ENCODE results near the gene TTC23.

The TTC23 gene

DNA sequence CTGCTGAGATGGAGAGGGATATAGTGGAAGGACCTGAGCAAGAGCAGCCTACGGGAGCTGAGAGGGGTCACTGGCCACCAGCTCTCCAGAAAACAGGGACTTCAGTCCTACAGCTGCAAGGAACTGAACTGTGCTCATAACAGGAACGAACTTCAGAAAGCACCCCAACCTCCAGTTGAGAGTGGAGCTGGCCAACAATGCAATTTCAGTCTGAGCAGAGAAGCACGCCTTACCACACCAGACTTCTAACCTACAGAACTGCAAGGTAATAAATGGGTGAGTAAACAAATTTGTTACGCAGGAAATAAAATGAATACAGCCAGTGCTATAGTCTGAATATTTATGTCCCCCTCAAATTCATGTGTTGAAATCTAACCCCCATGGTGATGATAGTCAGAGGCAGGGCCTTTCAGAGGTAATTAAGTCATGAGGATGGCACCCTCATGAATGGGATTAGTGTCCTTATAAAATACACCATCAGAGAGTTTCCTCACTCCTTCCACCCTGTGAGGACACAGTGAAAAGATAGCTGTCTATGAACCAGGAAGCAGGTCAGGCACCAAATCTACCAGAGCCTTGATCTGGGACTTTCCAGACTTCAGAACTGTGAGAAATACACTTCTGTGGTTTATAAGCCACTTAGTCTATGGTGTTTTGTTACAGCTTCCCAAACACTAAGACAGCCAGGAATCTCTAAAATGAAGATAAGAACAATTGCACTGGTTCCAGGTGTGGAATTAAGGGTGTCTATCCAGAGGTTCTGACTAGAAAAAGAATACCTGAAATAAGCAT, 85.9 kb downstream of the TTC23 start:
- DNase-seq = no peak

- DNase-seq = no peak
These were observed 90.6 kb downstream of the TTC23 start for GRCh38 chr15:99158626-99159412.

- no peak for DNase-seq
These were observed 91.9 kb downstream of the TTC23 start for GRCh38 chr15:99157456-99157855.

DNA sequence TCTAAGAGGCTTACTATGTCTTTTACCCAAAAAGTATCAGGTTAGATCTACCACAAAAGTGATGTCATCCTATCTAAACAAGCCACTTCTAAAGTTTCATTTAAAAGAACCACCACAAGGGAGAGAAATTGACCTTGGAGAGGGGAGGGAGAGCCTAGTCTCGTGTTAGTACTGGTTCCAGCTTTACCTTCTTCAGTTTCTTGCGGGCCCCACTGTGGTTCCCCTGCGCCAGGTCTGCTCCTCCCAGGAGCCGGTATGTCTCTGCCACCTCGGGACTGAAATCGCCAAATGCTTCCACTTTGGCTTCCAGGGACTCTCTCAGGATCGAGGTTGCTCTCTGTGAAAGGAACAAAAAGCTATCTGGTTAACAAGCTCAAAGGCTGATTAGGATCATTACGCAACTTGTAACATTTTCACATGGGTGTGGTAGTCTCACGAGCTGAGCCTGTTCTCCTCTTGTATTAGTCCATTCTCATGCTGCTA, 93.4 kb downstream of the TTC23 start:
- peak; percentile 59 for DNase-seq

DNA sequence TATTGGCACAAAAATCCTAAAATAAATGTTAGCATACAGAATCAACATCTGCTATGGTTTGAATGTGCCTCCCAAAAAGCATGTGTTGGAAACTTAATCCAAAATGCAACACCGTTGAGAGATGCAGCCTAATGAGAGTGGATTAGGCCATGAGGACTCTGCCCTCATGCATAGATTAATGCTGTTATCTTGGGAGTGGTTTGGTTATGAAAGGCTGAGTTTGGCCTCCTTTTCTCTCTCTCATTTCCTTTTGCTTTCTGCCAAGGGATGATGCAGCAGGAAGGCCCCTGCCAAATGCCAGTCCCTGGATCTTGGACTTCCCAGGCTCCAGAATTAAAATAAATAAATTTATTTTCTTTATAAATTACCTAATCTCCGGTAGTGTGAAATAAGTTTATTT, 95.1 kb downstream of the TTC23 start:
- no peak for DNase-seq

- no peak for DNase-seq
These were observed 96.3 kb downstream of the TTC23 start for GRCh38 chr15:99153026-99153535.

DNA sequence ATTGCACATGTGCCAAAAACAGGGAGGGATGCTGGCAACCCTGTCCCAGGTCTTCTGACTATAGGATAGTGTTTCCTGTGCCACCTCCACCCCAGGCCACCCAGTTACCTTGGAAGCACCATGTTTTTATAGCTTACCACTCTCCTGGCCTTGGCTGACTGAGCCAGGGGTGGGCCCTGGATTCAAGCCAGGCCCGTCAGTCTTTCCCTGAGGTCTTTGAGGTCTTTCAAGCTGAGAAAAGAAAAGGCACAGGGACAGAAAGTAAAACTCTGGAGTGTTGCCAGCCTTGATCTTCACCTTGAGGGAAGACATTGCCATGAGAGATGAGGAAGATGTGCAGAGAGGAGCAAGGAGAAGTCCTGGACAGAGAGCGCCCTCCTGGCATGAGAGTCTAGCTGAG, 98.2 kb downstream of the TTC23 start:
- DNase-seq = no peak

DNA sequence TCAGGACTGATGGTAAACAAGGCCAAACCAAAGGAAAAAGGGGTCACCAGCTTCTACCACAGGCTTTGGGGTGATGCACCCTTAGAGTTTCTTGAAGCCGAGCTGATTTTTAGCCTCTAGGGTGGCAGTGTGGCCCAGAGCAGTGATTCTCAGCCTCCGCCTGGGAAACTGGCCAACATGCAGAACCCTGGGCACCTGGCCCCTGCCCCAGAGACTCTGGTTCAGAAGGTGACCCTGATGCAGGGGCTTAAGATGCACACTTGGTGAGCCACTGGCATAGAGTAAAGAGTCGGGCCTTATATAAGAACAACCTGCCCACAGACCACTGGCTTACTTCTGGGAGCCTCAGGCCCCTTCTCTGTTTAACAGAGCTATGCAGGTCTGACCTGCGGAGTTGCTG, 100.0 kb downstream of the TTC23 start:
- no peak for DNase-seq

DNA sequence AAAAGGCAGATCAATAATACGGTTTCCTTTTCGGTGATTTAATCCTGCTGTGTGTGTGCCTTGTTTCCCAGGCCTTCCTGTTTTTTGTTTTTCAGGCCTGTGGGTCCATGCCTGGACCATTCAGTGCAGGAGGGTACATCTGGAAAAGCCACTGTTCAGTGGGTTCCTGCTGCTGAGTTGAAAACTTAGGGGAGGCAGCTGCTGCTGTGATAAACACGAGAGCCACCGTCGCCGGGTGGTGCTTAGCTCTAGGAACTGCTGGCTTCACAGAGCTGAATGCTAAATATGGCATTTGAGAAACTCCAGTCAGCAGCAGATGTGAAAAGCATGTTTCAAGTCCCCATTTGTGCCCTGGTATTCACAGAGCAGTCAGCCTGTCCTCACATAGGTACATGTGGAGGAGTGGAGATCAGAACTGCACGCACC, 100.5 kb downstream of the TTC23 start:
- DNase-seq = no peak

DNA sequence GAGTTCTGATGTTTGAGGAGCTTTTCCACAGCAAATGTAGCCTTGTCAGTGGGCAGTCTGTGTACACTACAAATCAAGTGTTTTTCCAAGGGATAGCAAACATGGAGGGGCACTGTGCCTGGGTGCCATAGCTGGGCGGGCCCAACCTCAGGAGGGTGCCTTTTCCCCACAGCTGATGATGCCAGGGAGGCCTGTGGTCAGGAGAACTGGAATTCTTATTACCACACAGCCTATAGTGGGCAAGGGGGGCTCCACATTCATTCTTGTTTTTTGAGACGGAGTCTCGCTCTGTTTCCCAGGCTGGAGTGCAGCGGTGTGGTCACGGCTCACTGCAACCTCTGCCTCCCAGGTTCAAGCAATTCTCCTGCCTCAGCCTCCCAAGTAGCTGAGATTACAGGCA, 102.7 kb downstream of the TTC23 start:
- DNase-seq = no peak

GRCh38 chr15:99145778-99146177, 103.6 kb downstream of the TTC23 start:
- DNase-seq = no peak

DNA sequence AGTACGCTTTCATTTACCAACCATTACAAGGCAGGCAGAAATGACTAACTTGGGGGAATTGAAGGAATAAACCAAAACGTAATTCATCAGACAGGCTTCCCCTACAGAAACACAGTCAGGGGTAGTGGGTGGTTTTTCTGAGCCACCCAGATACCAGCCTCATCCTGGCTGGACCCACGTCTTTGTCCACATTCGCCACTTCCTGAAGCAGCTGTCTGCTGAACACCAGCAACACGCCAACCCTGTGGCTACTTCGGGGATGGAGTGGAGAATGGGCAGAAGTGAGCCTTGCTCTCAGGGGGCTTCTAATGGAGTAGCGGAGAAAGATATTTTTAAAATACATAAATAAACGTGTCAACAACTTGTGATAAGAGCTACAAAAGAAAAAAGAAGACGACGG, 104.4 kb downstream of the TTC23 start:
- no peak for DNase-seq

- peak; percentile 24 for DNase-seq
These were observed 105.4 kb downstream of the TTC23 start for GRCh38 chr15:99143655-99144610.

- DNase-seq = no peak
These were observed 106.1 kb downstream of the TTC23 start for GRCh38 chr15:99143242-99143641.

- DNase-seq = no peak
These were observed 106.8 kb downstream of the TTC23 start for GRCh38 chr15:99142562-99142961.

DNA sequence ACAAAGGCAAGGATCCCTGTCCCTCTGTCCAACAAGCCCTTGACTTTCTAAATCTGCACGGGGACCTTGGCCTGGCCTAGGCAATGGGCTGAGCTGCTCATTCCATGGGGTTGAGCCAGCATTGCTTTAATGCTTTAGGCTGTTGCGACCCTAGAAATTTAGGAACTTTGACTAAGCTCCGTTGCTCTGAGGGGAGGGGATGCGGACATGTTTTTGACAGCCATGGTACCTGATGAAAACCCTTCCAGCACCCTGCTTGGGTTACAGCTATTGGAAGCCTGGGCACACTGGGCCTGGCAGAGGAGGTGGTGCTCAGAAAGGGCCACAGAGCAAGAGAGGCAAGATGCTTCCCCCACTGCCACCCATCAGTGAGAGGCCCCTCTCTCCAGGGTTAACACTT, 107.4 kb downstream of the TTC23 start:
- DNase-seq = no peak

DNA sequence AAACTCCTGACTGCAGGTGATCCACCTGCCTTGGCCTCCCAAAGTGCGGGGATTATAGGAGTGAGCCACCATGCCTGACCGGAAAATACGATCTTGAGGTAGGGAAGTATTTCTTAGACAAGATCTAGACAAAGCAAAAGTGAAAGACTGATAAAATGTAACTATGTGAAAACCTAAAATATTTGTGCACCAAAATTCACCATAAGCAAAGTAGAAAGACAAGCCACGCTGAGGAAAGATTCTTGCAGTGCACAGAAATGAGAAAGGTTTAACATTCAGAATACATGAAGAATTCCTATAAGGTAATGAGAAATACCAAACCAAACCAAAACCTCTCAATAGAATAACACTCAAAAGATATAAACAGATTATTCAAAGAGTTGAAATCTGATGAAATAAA, 108.8 kb downstream of the TTC23 start:
- no peak for DNase-seq

DNA sequence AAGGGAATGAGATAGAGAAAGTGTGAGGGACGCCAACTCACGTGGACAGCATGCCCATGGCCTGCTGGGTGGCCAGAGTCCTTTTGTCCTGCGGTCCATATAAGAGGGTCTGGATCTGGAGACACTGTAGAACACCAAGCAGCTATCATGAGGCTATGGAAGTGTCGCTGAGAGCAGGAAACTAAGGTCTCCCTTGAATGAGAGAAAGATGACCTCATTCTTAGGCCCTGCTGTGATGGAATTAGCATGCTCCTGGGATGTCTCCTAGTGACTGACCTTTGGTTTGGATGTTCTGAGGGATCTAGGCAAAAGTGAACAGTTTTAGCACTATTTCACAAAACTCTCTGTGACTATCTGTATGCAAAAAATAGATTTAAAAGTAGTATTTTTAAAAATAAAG, 110.1 kb downstream of the TTC23 start:
- no peak for DNase-seq

DNA sequence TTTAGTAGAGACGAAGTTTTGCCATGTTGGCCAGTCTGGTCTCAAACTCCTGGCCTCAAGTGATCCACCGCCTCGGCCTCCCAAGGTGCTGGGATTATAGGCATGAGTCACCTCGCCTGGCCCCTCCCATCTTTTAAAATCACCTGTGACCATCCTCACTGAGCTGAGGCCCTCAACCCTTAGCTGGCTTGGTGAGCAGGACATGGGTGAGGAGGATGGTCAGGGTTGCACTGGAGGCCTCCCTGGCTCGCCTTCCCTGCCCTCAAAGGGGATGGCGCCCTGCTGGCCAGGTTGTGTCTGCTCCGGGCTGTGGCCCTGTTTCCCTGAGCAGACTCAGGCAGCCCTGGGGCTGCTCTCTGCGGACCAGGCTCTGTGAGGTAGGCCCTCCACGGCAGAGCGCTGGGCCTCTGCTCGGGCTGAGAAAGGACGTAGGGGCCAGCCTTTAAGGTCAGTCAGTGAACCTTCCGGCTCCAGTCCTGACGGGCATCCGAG, 110.8 kb downstream of the TTC23 start:
- no peak for DNase-seq

- no peak for DNase-seq
These were observed 111.5 kb downstream of the TTC23 start for GRCh38 chr15:99137877-99138276.

GRCh38 chr15:99137111-99137546, 112.3 kb downstream of the TTC23 start:
- DNase-seq = no peak

DNA sequence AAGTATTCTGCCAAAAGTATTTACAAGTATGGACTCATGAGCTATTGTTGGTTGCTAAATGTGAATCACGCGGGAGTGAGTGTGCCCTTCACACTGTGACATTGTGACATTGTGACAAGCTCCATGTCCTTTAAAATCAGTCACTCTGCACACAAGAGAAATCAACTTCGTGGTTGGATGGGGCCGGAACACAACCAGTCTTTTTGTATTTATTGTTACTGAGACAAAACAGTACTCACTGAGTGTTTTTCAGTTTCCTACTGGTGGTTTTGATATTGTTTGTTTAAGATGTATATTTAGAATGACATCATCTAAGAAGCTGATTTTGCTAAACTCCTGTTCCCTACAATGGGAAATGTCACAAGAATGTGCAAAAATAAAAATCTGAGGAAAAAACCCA, 114.2 kb downstream of the TTC23 start:
- DNase-seq = no peak
